Breast epithelium (tissue), 4 donors: ENCODE data around the gene TCP11L2. TPM values are rescaled to one million over a fixed set of nuclear protein-coding genes. Genes with fewer than 3 reads are reported as not detected.

ENCODE experiments used
- DNase-seq, 2 donors: peaks; one replicate each; pipeline ENCODE4 v3.0.0-alpha.2; 2019; ENCODE audit warnings: low spot score in 2 of 2
- H3K27ac ChIP-seq, 2 donors: fragments of 200-600 bp; sonication (generic) in 1 of 2; one replicate each; pipeline ENCODE4 v1.5.1; 2016 to 2019; ENCODE audit warnings: mild to moderate bottlenecking in 1 of 2
- H3K27me3 ChIP-seq, 2 donors: fragments of 200-600 bp; sonication (generic) in 1 of 2; one replicate each; pipeline versions ENCODE4 v1.5.1 to v1.6.0; 2017 to 2019; ENCODE audit warnings: control low read depth in 1 of 2, mild to moderate bottlenecking in 1 of 2
- H3K36me3 ChIP-seq: fragments of 200-600 bp; one replicate; pipeline ENCODE4 v1.5.1; 2019
- H3K4me1 ChIP-seq, 2 donors: fragments of 200-600 bp; sonication (generic); one replicate each; pipeline ENCODE4 v1.5.1; 2016 to 2019; ENCODE audit warnings: control low read depth in 1 of 2
- H3K4me3 ChIP-seq, 3 donors: fragments of 200-600 bp; sonication (generic); 1 replicate in 2 of 3; 2 replicates in 1 of 3; pipeline ENCODE4 v1.5.1; 2016 to 2019; ENCODE audit warnings: mild to moderate bottlenecking in 3 of 3, moderate library complexity in 2 of 3
- H3K9me3 ChIP-seq, 2 donors: fragments of 200-600 bp; sonication (generic) in 1 of 2; one replicate each; pipeline ENCODE4 v1.5.1; 2016 to 2019; ENCODE audit warnings: control low read depth in 1 of 2
- POLR2A ChIP-seq: fragments of 450-650 bp; IDR thresholded peaks from one replicate; pipeline ENCODE4 v1.6.1; 2016; ENCODE audit warnings: antibody characterized with exemption, mild to moderate bottlenecking, moderate library complexity
- POLR2AphosphoS5 ChIP-seq, 3 donors: sonication (generic); formaldehyde crosslinking; IDR thresholded peaks; one replicate each; pipeline ENCODE4 v1.6.1; 2017; ENCODE audit warnings: antibody characterized with exemption in 3 of 3
- intact Hi-C: fragments of 100-400 bp; cut with DNase I; formaldehyde crosslinking; loops from one replicate; pipeline ENCODE4 v1.15.1; 2023; ENCODE audit warnings: low total_unique reads
- total RNA-seq, 3 donors: library from RNA; depleted of rRNA; stranded (reverse); fragments of >200 nt; gene quantifications; one replicate each; pipeline ENCODE4 v1.1.0, GENCODE V29; 2016
- TF ChIP-seq, protein P1 (sequence below), 3 donors: fragments of 450-650 bp; IDR thresholded peaks; one replicate each; pipeline ENCODE4 v1.5.1; 2016 to 2017; ENCODE audit warnings: antibody characterized with exemption in 3 of 3, mild to moderate bottlenecking in 3 of 3, moderate library complexity in 3 of 3

Gene TCP11L2
- total RNA-seq, 3 donors from 2014 or later: 31.2 to 53.7 (median 35.4) TPM

DNA sequence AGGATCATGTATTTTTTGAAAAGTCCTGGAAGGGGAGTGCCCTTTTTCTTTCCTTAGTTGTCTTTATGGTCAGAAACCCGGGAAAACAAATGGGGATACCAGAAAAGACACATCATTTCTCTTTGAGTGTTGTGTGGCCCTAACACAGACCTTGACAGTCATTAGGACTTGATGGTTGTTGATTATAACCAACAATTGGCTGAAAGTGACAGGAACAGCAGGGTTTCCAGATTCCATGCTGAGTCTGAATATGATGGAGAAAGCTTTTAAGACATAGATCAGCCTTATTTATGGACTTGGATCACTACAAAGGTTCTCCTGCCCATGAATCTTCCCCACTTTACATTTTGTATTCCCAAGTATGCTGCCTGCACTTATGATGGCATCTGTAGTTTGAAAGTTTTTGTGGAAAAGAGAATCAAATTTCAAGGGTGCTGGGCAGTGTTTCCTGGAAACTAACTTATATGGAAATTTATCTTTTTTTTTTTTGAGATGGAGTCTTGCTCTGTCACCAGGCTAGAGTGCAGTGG, 85.4 kb downstream of the TCP11L2 start:
- no peak for DNase-seq
- no peak overlapping the region for H3K4me3 ChIP-seq
- H3K9me3 ChIP-seq: no peaks in the 10 kb centered on the region
- no peak overlapping the region for H3K27ac ChIP-seq
- intact Hi-C loops: loop anchor here (10.0 kb wide), 1 partner anchor 457 kb away; no protein-coding TSS in a partner anchor
- TF ChIP-seq, protein P1, sequence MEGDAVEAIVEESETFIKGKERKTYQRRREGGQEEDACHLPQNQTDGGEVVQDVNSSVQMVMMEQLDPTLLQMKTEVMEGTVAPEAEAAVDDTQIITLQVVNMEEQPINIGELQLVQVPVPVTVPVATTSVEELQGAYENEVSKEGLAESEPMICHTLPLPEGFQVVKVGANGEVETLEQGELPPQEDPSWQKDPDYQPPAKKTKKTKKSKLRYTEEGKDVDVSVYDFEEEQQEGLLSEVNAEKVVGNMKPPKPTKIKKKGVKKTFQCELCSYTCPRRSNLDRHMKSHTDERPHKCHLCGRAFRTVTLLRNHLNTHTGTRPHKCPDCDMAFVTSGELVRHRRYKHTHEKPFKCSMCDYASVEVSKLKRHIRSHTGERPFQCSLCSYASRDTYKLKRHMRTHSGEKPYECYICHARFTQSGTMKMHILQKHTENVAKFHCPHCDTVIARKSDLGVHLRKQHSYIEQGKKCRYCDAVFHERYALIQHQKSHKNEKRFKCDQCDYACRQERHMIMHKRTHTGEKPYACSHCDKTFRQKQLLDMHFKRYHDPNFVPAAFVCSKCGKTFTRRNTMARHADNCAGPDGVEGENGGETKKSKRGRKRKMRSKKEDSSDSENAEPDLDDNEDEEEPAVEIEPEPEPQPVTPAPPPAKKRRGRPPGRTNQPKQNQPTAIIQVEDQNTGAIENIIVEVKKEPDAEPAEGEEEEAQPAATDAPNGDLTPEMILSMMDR (IDR thresholded peaks at IDR 0.05): no peak
- TF ChIP-seq POLR2AphosphoS5 (IDR thresholded peaks at IDR 0.05) (no peak), POLR2A (no peak)
- H3K4me1 ChIP-seq: no peaks in the 10 kb centered on the region
- no peaks in the 10 kb centered on the region for H3K27me3 ChIP-seq
- no peaks in the 10 kb centered on the region for H3K36me3 ChIP-seq

DNA sequence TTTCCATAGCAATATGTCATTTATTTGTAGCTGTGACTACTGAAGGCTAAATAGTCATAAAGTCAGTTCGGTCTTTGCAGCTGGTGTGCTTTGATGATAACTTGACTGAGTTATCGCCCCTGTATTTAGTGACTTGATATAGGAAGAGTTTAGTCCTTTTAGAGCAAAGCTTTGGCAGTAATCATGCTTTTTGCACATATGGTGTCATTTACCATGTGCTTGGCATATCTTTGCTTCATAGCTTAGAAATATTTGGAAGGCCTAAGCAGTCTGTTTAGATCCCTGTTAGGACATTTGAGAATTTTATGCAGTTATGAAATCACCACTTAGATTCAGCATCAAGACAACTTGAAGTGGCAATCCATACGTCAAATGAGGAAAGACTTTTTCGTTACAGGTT, 86.6 kb downstream of the TCP11L2 start:
- TF ChIP-seq POLR2AphosphoS5 (IDR thresholded peaks at IDR 0.05) (no peak), POLR2A (no peak)
- TF ChIP-seq, protein P1 (IDR thresholded peaks at IDR 0.05): no peak
- no peaks in the 10 kb centered on the region for H3K9me3 ChIP-seq
- no peak for DNase-seq
- no peaks in the 10 kb centered on the region for H3K27me3 ChIP-seq
- H3K4me1 ChIP-seq: no peaks in the 10 kb centered on the region
- intact Hi-C loops: loop anchor here (10.0 kb wide), 1 partner anchor 456 kb away; no protein-coding TSS in a partner anchor
- no peaks in the 10 kb centered on the region for H3K36me3 ChIP-seq
- H3K27ac ChIP-seq: no peak overlapping the region
- no peak overlapping the region for H3K4me3 ChIP-seq

DNA sequence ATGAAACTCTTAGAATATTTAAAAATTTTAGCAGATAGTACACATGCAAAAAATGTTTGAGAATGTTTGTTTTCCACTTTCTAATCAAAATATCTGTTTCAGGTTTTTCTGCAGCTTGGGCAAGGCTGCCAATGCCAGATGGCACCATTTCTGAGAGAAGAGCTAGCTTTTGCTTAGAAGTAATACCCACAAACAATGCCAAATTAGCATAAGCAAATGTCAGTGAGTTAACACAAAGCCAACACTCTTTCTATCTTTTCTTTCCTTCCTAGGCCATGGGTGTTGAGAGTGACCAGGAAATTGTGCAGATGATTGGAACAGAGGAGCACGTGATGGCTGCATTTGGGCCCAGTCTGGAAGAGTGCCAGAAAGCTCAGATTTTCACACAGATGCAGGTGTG, 90.2 kb downstream of the TCP11L2 start:
- intact Hi-C loops: no loop called here
- Histone ChIP-seq H3K27ac (no peak overlapping the region), H3K27me3 (no peaks in the 10 kb centered on the region), H3K4me1 (no peaks in the 10 kb centered on the region), H3K36me3 (no peaks in the 10 kb centered on the region), H3K9me3 (no peaks in the 10 kb centered on the region), H3K4me3 (no peak overlapping the region)
- no peak for DNase-seq
- TF ChIP-seq POLR2A: no peak
- TF ChIP-seq, protein P1 (IDR thresholded peaks at IDR 0.05): no peak
- no peak for TF ChIP-seq POLR2AphosphoS5 (IDR thresholded peaks at IDR 0.05)

Other genes starting within 250 kb of the TCP11L2 start
- 10 to 100 TPM in 2 of 3 donors, 1 to 10 TPM in 1; 6.0 to 20.2 (median 13.1) TPM for gene NUAK1, start 163.8 kb upstream of the TCP11L2 start, total RNA-seq
- gene CKAP4, start 54.7 kb upstream of the TCP11L2 start, total RNA-seq: 10 to 100 TPM; 22.0 to 39.3 (median 30.9) TPM
- gene POLR3B, start 55.0 kb downstream of the TCP11L2 start, total RNA-seq: 1 to 10 TPM; 7.0 to 9.8 (median 9.2) TPM